WTC11 (cell line): ENCODE measurements around the gene PPA2.

Source experiments
- CTCF ChIP-seq: fragments of 200-600 bp; IDR thresholded peaks from 2 replicates; pipeline ENCODE4 v1.8.0; 2022; ENCODE audit warnings: antibody characterized with exemption
- E2F1 ChIP-seq: sonication (generic); formaldehyde crosslinking; IDR thresholded peaks from 2 replicates; pipeline ENCODE4 v1.8.0; 2022; ENCODE audit warnings: mild to moderate bottlenecking, missing genetic modification reagents
- E2F4 ChIP-seq: sonication (generic); formaldehyde crosslinking; IDR thresholded peaks from 2 replicates; pipeline ENCODE4 v1.8.1; 2022; ENCODE audit warnings: low read depth, mild to moderate bottlenecking, moderate library complexity, missing genetic modification reagents, borderline replicate concordance
- KAT7 ChIP-seq: sonication (generic); formaldehyde crosslinking; IDR thresholded peaks from 2 replicates; pipeline ENCODE4 v1.8.1; 2023; ENCODE audit warnings: missing genetic modification reagents, mild to moderate bottlenecking, borderline replicate concordance
- NR3C1 ChIP-seq: sonication (generic); formaldehyde crosslinking; conservative IDR thresholded peaks from 2 replicates; pipeline ENCODE4 v1.8.1; 2023; ENCODE audit warnings: low read depth, mild to moderate bottlenecking, missing genetic modification reagents

GRCh38 chr4:105473324-105474098, at the start of gene PPA2:
- TF ChIP-seq CTCF: no peak; the same call in 1 of the 2 replicates
- TF ChIP-seq KAT7 (CRISPR knock-in tag): 0 out of 2 replicates have a peak, but pooled peaks have one; percentile 84
- no peak for TF ChIP-seq E2F1 (CRISPR knock-in tag)
- 0 out of 2 replicates have a peak, but pooled peaks have one; percentile 36 for TF ChIP-seq E2F4 (CRISPR knock-in tag)
- TF ChIP-seq NR3C1: no peak
